Aorta (tissue), 5 donors: ENCODE results near the gene ACTN2. TPM values are rescaled to one million over a fixed set of nuclear protein-coding genes. Genes with fewer than 3 reads are reported as not detected.

Experiments
- ATAC-seq: fragments of 200-7000 bp; cut with Tn5 transposase; one replicate; pipeline ENCODE4 v1.9.1; 2022; ENCODE audit warnings: moderate library complexity; ENCODE audit not compliant: low FRiP score
- DNase-seq, 2 donors: peaks; one replicate each; pipeline ENCODE4 v3.0.0-alpha.2; 2020
- H3K27ac ChIP-seq, 2 donors: one replicate each; pipeline ENCODE4 v1.5.1; 2013; ENCODE audit warnings: low read length in 2 of 2, mild to moderate bottlenecking in 2 of 2, moderate library complexity in 2 of 2, control low read depth in 1 of 2, inconsistent platforms in 1 of 2, low read depth in 1 of 2
- H3K27me3 ChIP-seq, 2 donors: one replicate each; pipeline ENCODE4 v1.6.1; 2013; ENCODE audit warnings: control low read depth in 1 of 2, low read length in 1 of 2, mild to moderate bottlenecking in 1 of 2, moderate library complexity in 1 of 2; ENCODE audit not compliant: insufficient read depth in 2 of 2, control insufficient read depth in 1 of 2
- H3K36me3 ChIP-seq, 2 donors: one replicate each; pipeline ENCODE4 v1.6.1; 2013; ENCODE audit warnings: control low read depth in 1 of 2, low read length in 1 of 2, mild to moderate bottlenecking in 1 of 2; ENCODE audit not compliant: insufficient read depth in 2 of 2, control insufficient read depth in 1 of 2
- H3K4me1 ChIP-seq, 2 donors: one replicate each; pipeline ENCODE4 v1.6.1; 2013; ENCODE audit warnings: low read length in 2 of 2, control low read depth in 1 of 2, mild to moderate bottlenecking in 1 of 2, moderate library complexity in 1 of 2; ENCODE audit not compliant: insufficient read depth in 2 of 2, control insufficient read depth in 1 of 2
- H3K4me3 ChIP-seq, 2 donors: one replicate each; pipeline ENCODE4 v1.5.1; 2013; ENCODE audit warnings: low read length in 2 of 2, control low read depth in 1 of 2, mild to moderate bottlenecking in 1 of 2
- H3K9me3 ChIP-seq: one replicate; pipeline ENCODE4 v1.6.1; 2013; ENCODE audit warnings: mild to moderate bottlenecking, low read length; ENCODE audit not compliant: control insufficient read depth
- WGBS, 2 donors: extraction: QIAGEN DNeasy Blood & Tissue Kit; methylation state at CpG; one replicate each; pipeline ENCODE4 v1.1.7; 2013; 5-methylcytosine and 5-hydroxymethylcytosine counted together
- intact Hi-C, 2 donors: fragments of 100-400 bp; cut with DNase I; formaldehyde crosslinking; loops; one replicate each; pipeline versions ENCODE4 v1.14.2 to v1.15.0; 2022
- polyA plus RNA-seq, 2 donors: library from polyadenylated mRNA; stranded (reverse); fragments of 200-250 nt; gene quantifications; one replicate each; pipeline ENCODE4 v1.2.3, GENCODE V29; 2013
- total RNA-seq, 2 donors: library from RNA; stranded (reverse); fragmentation: NEBNext Ultra II Directional; extraction: Animal tissue kit (Norgen Biotek cat#: 25700); gene quantifications; one replicate each; pipeline ENCODE4 v1.2.1, GENCODE V29; 2021
- donor health status: healthy with polysubstance abuse.
- donor health status: Bipolar disorder and iron deficiency.
- donor health status: DM: no; HTN: no; CAD: no.
- donor health status: DM: no; HTN: no; CAD: no.
- donor health status: DM: yes; HTN: yes; CAD: no.

ACTN2 gene
- total and polyA plus RNA-seq, 4 donors: 3.0 to 40.5 (median 27.9) TPM

- 53 to 57% methylated on average over 2 of the region's 2 CpGs for WGBS, 2 donors
- H3K4me1 ChIP-seq: peaks cover 0 to 7% of the 10 kb centered on the region in 2 donors
Observed at GRCh38 chr1:236700903-236701302, 14.6 kb downstream of the ACTN2 start.

GRCh38 chr1:236701782-236702181 is 15.5 kb downstream of the ACTN2 start:
- intact Hi-C loops: no loop called here
- no peak for ATAC-seq

More at GRCh38 chr1:236700903-236701302, 14.6 kb downstream of the ACTN2 start:
- intact Hi-C loops: no loop called here
- H3K27ac ChIP-seq: no peak overlapping the region
- DNase-seq (no peak), ATAC-seq (no peak)
- H3K36me3 ChIP-seq: no peaks in the 10 kb centered on the region
- H3K4me3 ChIP-seq: no peak overlapping the region
- no peaks in the 10 kb centered on the region for H3K9me3 ChIP-seq
- no peaks in the 10 kb centered on the region for H3K27me3 ChIP-seq

GRCh38 chr1:236702791-236703394 is 16.6 kb downstream of the ACTN2 start:
- H3K4me3 ChIP-seq: no peak overlapping the region
- H3K36me3 ChIP-seq: no peaks in the 10 kb centered on the region
- H3K27ac ChIP-seq: no peak overlapping the region
- DNase-seq (no peak), ATAC-seq (no peak)
- H3K4me1 ChIP-seq: peaks cover 0 to 10% of the 10 kb centered on the region in 2 donors
- intact Hi-C loops: no loop called here
- H3K9me3 ChIP-seq: no peaks in the 10 kb centered on the region
- WGBS, 2 donors: 46 to 49% methylated on average over 3 of the region's 3 CpGs
- H3K27me3 ChIP-seq: no peaks in the 10 kb centered on the region

More at GRCh38 chr1:236701782-236702181, 15.5 kb downstream of the ACTN2 start:
- 93 to 94% methylated on average over 3 of the region's 3 CpGs for WGBS, 2 donors
- Histone ChIP-seq H3K4me3 (no peak overlapping the region), H3K27me3 (no peaks in the 10 kb centered on the region), H3K27ac (no peak overlapping the region), H3K36me3 (no peaks in the 10 kb centered on the region), H3K4me1 (peaks cover 0 to 10% of the 10 kb centered on the region in 2 donors), H3K9me3 (no peaks in the 10 kb centered on the region)
- no peak for DNase-seq

GRCh38 chr1:236705771-236706170 is 19.5 kb downstream of the ACTN2 start:
- H3K4me1 ChIP-seq: peaks cover 0 to 9% of the 10 kb centered on the region in 2 donors
- H3K36me3 ChIP-seq: no peaks in the 10 kb centered on the region
- H3K9me3 ChIP-seq: no peaks in the 10 kb centered on the region
- intact Hi-C loops: no loop called here
- no peak overlapping the region for H3K27ac ChIP-seq
- H3K4me3 ChIP-seq: no peak overlapping the region
- ATAC-seq (no peak), DNase-seq (no peak)
- H3K27me3 ChIP-seq: no peaks in the 10 kb centered on the region
- 25 to 46% methylated on average over 1 of the region's 1 CpG for WGBS, 2 donors

- Histone ChIP-seq H3K4me3 (no peak overlapping the region), H3K27me3 (no peaks in the 10 kb centered on the region), H3K4me1 (peaks cover 0 to 6% of the 10 kb centered on the region in 2 donors), H3K9me3 (no peaks in the 10 kb centered on the region), H3K36me3 (no peaks in the 10 kb centered on the region), H3K27ac (no peak overlapping the region)
- intact Hi-C loops: no loop called here
- no peak for ATAC-seq
- WGBS, 2 donors: 77 to 85% methylated on average over 1 of the region's 1 CpG
- DNase-seq: no peak
Observed at GRCh38 chr1:236706183-236706582, 19.9 kb downstream of the ACTN2 start.

- intact Hi-C loops: no loop called here
- 86 to 87% methylated on average over 11 of the region's 11 CpGs for WGBS, 2 donors
- H3K4me1 ChIP-seq: peaks cover 0 to 3% of the 10 kb centered on the region in 2 donors
- no peaks in the 10 kb centered on the region for H3K9me3 ChIP-seq
- H3K36me3 ChIP-seq: no peaks in the 10 kb centered on the region
- ATAC-seq (no peak), DNase-seq (no peak)
- H3K27me3 ChIP-seq: no peaks in the 10 kb centered on the region
- H3K4me3 ChIP-seq: no peak overlapping the region
- no peak overlapping the region for H3K27ac ChIP-seq
Observed at GRCh38 chr1:236710328-236710892, 24.1 kb downstream of the ACTN2 start.

- DNase-seq (no peak), ATAC-seq (no peak)
- Histone ChIP-seq H3K4me1 (peaks cover 0 to 5% of the 10 kb centered on the region in 2 donors), H3K9me3 (no peaks in the 10 kb centered on the region), H3K27me3 (no peaks in the 10 kb centered on the region), H3K36me3 (no peaks in the 10 kb centered on the region), H3K4me3 (no peak overlapping the region), H3K27ac (no peak overlapping the region)
- 2 to 3% methylated on average over 1 of the region's 1 CpG for WGBS, 2 donors
- intact Hi-C loops: no loop called here
Observed at GRCh38 chr1:236716160-236716559, 29.9 kb downstream of the ACTN2 start.

GRCh38 chr1:236717811-236718210 is 31.5 kb downstream of the ACTN2 start:
- Histone ChIP-seq H3K4me1 (peaks cover 0 to 5% of the 10 kb centered on the region in 2 donors), H3K4me3 (no peak overlapping the region), H3K27ac (peak overlapping the region; percentile 36 to 79), H3K9me3 (no peaks in the 10 kb centered on the region), H3K27me3 (no peaks in the 10 kb centered on the region), H3K36me3 (no peaks in the 10 kb centered on the region)
- ATAC-seq (no peak), DNase-seq (no peak)
- 8 to 12% methylated on average over 6 of the region's 6 CpGs for WGBS, 2 donors
- intact Hi-C loops: no loop called here

- intact Hi-C loops: no loop called here
- Histone ChIP-seq H3K27ac (peak overlapping the region; percentile 2 to 85), H3K36me3 (no peaks in the 10 kb centered on the region), H3K9me3 (no peaks in the 10 kb centered on the region), H3K27me3 (no peaks in the 10 kb centered on the region), H3K4me1 (peaks cover 0 to 5% of the 10 kb centered on the region in 2 donors), H3K4me3 (no peak overlapping the region)
- peak; percentile 15 for ATAC-seq
- WGBS, 2 donors: 7 to 9% methylated on average over 3 of the region's 3 CpGs
- DNase-seq: no peak
Observed at GRCh38 chr1:236718328-236718727, 32.0 kb downstream of the ACTN2 start.
